ENCODE data around the gene POLR1E.
A peak's percentile ranks its signal among the peaks of the same experiment; 100 is the strongest.
"Not testable (repeated sequence)": the region's sequence is repeated elsewhere in the genome, so short reads cannot be mapped to it uniquely, and the experiment has no call there.

POLR1E gene

DNA sequence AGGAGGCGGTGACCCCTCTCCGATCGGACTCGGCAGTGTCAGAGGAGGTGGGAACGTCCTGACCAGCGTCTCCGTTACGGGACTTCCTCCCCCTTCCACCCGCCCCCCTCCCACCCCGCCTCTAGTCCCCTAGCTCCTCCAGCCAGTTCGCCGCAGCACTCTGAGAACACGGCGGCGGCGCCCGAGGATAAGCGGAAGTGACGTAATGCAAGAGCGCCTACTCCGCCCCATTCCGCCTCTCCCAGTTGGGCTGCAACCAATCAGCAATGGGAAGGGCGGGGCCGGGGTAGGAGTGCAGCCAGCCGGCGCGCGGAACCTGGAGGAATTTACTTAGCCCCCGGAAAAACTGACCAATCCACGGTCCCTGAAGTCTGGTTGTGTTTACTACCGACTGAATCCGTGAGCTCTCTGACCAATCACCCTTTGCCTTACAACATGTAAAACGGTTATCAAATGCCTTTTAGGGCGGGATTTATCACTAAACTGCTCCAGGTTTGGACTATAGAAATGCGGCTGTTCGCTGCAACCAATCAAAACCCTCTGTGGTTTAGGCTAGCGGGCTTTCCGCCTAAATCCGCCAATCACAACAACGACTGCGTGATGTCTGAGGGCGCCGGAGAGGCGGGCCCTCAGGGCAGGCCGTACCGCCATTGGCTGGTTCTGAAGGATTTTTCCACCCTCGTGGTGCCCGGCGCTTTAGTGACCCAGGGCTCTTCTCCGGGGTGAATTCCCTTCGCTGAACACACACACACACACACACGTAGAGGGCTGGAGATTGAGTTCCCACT, 20.3 kb upstream of the POLR1E start, which contains the start of gene ZBTB5:
Gene ZBTB5 (minus strand): TSS at position 202 of the 788 bp plus-strand sequence. CDS start 22,899 bp downstream, outside the sequence.
- peak; percentile 100 for DNase-seq

DNA sequence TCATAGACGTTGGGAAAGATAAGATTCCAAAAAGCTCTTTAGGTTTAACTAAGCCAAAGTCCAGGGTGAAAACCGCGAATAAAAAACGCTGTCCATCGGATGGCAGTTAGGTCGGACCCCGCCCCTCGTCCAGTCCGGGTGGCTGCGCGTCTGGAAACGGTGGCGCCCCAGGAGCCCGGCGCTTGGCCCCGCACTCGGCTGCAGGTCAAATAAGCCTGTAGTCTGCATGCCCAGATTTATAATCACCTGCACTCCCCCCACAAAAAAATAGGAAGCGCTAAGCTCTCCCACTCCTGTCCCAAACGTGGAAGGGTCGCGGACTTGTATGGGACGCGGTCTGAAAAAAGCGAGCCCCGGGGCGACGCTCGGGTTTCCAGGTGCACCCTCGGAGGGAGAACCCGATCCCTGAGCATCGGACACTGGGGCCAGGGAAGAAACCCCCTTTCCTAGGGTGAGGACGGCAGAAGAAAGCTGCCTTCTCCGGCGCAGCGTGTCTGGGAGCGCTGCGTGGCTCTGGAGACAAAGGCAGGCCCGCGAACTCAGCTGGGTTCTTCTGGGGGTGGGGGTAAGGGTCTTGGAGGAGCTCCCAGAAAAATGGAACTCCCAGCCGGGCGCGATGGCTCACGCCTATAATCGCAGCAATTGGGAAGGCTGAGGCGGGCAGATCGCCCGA, 19.6 kb upstream of the POLR1E start:
- peak; percentile 84 for DNase-seq

DNA sequence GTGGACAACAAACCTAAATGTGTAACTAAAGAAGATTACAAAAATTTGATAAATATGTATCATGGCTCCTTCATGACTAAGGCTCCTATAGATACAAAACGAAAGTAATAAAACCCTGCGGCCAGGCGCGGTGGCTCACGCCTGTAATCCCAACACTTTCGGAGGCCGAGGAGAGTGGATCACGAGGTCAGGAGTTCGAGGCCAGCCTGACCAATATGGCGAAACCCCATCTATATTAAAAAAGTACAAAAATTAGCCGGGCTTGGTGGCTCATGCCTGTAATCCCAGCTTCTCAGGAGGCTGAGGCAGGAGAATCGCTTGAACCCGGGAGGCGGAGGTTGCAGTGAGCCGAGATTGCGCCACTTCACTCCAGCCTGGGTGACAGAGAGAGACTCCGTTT, 18.2 kb upstream of the POLR1E start:
- DNase-seq, result not testable (repeated sequence)

DNA sequence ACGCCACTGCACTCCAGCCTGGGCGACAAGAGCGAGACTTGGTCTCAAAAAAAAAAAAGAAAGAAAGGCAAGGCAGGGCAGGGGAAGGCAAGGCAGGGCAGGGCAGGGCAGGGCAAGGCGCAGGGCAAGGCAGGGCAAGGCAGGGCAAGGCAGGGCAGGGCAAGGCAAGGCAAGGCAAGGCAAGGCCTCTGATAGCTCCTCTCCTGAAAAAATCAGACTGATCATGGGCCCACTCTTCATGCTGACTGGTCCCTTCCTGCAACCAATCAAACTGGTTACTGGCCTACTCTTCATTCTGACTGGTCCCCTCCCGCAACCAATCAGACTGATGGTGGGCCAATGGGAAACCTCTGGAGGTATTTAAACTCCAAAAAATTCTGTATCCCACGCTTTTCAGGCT, 17.1 kb upstream of the POLR1E start:
- DNase-seq, result no peak

DNA sequence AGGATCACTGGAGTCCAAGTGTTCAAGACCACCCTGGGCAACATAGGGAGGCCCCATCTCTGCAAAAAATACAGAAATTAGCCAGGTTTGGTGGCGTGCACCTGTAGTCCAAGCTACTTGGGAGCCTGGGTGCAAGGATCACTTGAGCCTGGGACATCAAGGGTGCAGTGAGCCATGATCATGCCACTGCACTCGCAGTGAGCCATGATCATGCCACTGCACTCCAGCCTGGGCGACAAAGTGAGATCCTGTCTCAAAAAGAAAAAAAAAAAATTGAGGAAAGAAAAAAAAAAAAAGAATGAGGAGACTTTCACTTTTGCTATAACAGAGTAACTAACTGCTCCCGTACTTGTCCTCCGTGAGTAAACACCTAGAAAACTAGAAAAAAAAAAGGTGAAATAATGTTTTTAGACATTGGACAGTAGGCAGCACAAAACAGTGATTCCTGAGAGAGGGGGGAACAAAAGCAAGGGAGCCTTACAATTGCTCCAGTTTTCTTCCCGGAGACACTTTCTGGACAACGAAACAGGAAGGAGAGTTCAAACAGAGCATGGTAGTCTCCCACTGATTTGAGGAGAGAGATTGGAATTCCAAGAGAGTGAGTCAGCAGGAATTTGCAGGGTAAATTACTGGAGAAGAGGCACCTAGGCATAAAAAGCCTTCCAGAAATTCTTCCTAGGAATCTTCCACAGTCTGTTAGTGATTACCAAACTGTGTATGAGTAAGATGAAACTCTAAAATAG, 13.6 kb upstream of the POLR1E start:
- peak; percentile 99 for DNase-seq

DNA sequence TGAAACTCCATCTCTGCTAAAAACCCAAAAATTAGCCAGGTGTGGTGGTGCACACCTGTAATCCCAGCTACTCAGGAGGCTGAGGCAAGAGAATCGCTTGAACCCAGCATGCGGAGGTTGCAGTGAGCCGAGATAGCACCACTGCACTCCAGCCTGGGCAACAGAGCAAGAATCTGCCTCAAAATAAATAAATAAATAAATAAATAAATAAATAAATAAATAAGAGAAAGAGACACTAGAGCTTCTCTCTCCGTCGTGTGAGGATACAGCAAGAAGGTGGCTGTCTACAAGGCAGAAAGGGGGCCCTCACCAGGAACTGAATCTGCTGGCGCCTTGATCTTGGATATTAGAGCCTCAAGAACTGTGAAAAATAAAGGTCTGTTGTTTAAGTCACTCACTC, 11.8 kb upstream of the POLR1E start:
- not testable (repeated sequence) for DNase-seq

DNA sequence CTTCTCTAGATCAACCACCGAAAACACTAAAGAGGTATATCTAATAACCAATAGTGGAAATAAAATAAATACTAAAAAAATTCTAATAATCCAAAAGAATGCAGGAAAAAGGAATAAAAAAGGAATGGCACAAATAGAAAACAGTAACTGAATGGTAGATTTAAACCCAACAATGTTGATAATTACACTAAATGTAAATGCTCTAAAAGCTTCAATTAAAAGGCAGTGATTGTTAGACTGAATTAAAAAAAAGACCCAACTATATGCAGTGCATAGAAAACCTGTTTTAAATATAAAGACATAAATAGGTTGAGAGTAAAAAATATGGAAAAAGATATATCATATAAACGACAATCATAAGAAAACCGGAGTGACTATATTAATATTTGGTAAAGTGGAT, 11.3 kb upstream of the POLR1E start:
- no peak for DNase-seq

DNA sequence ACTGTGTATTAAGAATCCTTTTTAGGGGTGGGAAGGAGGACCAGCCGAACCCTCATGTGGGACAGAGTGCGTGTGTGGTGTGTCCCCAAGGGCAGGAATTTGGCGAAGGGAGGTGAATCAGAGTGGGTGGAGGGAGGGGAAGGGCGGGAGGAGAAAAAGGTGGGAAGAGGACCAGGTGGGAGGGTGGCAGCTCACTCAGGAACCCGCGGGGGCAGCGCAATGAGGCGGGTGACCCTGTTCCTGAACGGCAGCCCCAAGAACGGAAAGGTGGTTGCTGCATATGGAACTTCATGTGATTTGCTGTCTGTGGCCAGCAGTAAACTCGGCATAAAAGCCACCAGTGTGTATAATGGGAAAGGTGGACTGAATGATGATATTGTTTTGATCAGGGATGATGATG, 8.8 kb upstream of the POLR1E start:
- no peak for DNase-seq

DNA sequence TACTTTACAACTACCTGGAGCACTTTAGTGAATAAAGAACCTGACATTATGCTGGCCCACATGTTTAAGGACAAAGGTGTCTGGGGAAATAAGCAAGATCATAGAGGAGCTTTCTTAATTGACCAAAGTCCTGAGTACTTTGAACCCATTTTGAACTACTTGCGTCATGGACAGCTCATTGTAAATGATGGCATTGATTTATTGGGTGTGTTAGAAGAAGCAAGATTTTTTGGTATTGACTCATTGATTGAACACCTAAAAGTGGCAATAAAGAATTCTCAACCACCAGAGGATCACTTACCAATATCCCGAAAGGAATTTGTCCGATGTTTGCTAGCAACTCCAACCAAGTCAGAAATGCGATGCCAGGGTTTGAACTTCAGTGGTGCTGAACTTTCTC, 8.3 kb upstream of the POLR1E start:
- DNase-seq, result not testable (repeated sequence)

DNA sequence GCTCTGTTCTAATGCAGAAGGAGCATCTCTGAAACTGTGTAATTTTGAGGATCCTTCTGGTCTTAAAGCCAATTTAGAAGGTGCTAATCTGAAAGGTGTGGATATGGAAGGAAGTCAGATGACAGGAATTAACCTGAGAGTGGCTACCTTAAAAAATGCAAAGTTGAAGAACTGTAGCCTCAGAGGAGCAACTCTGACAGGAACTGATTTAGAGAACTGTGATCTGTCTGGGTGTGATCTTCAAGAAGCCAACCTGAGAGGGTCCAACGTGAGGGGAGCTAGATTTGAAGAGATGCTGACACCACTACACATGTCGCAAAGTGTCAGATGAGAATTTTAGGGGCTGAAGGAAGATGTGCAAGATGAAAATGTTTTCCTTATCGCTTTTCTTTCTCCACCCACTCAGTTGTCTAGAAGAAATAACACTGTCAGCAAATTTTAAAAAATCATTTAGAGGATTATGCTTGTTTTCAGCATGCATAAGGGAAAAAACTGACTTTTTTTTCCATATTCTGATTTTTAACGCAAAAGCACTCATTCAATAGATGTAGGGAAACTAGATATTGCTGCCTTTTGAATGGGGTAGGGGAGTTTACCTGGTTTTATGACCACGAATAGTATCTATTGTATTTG, 7.6 kb upstream of the POLR1E start:
- not testable (repeated sequence) for DNase-seq

DNA sequence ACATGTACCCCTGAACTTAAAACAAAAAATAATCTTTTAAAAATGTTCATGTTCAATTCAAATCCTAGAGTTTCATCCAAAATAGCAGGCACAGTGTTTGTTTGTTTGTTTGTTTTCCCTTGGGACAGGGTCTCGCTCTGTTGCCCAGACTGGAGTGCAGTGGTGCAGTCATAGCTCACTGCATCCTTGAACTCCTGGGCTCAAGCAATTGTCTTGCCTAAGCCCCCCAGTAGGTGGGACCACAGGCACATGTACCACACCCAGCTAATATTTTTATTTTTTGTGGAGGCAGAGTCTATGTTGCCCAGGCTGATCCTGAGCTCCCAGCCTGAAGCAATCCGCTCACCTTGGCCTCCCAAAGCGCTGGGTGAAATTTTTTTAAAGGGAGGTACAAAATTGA, 5.0 kb upstream of the POLR1E start:
- no peak for DNase-seq

DNA sequence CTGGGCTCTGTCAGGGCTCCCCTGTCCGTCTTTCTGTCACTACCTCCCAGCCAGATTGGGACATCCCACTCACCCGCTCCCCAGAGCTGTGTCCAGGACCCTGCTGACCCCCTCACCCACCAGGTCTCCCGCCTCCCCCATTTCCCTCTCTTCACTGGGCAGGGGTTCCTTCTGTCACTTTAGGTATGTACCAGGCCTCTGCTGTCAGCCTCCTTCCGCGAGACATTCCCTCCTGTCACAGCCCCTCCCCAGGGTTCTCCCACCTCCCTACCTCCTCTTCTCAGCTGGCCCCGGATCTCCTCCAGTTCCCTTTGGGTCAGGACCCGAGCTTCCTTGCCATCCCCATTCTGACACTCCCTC, 488 bp downstream of the POLR1E start:
- no peak for DNase-seq

DNA sequence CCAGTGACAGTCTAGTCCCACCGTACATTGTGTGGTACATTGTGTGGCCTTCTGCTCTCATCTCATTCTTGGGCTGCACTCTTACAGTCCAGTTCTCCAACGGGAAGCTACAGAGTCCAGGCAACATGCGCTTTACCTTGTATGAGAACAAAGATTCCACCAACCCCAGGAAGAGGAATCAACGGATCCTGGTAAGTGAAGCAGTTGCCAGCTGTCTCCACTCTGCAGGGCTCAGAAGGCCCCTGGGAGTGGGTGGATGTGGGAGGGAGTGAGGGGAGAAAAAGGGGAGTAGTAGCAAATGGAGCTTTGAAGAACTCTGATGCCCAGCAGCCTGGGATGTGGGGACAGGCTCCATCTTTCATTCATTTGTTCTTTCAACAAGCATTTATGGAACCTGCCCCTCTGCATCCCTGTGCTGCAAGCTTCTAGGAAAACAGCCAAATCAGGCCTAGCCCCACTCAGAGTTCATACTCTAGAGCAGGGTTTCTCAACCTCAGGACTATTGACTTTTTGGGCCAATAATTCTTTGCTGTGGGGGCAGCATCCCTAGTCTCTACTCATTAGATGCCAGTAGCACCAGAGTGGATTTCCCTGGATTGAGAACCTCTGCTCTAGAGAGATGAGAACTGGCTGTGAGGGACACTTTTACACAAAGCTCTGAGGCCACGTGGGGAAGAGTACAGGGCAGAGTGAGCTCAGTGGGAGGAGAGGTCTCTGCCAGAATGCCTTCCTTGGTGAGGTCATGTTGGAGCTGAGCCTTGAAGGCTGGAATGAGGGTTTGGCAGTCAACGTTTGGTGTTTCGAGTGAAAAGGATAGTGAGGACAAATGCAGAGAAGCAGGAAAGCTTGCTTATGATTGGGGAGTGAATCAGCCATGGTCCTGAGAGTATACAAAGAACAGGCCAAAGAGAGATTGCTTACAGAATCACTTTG, 1.1 kb downstream of the POLR1E start:
- DNase-seq, result peak; percentile 82

DNA sequence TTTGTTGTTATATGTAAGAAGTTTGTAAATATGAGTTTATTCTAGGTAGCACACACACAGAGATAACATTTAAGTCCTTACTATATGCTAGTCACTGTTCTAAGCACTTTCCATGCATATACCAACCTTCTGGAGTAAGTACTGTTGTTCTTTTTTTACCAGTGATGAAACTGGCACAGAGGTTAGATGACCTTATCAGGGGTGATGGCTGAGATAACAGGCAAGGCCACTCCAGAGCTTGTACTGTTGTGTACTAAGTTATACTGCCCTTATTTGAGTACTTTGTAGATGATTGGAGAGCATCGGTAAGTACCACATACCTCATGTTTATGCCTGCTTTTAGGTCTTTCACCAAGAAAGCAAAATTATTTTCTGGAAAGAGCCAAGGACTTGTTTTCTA, 6.2 kb downstream of the POLR1E start:
- no peak for DNase-seq

DNA sequence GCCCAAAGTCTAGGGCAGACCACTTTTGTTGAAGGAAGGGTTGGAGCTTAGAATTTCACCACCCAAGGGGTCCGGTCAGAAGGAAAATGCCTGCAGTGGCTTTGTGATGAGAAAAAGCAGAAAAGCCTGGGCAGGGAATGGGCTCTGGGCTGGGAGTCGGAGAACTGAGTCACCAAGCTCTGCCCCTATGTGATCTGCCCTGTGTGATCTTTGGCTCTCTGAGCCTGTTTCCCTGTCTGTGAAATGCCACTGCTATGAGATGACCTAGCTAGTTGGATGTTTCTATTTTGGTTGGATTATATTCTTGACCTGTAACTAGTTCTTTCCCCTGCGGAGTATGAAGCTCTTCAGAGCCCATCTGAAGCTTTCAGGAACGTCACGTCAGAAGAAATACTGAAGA, 9.8 kb downstream of the POLR1E start:
- no peak for DNase-seq

DNA sequence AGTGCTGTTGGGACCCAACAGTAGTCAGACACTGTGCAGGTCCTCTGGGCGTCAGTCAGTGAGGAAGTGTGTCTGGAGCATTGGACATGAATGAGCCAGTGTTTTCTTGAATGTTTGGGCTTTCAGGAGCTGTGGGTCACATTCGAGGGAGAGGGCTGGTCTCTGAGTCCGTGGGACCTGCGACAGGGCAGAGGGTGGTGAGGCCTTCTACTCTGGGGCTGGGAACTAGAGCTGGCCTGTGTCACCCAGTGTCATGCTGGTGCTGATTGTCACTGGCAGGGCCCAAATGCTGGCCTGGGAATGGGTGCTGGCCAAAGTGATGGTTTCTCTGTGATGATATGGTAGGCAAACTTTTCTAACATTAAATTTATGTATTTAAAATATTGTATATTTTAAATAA, 10.3 kb downstream of the POLR1E start:
- no peak for DNase-seq

DNA sequence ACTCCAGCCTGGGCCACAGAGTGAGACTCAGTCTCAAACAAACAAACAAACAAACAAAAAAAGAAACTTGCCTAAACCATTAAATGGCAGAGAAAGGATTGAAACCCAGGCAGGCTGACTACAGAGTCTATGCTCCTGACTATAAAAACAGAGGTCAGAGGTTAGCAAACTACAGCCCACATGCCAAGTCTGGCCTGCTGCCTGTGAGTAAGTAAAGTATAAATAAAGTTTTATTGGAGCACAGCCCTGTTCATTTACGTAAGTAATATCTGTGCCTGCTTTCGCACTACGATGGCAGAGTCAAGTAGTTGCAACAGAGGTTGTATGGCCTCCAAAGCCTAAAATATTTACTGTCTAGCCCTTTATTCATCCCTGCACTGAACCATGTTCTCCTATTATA, 11.6 kb downstream of the POLR1E start:
- DNase-seq, result no peak

DNA sequence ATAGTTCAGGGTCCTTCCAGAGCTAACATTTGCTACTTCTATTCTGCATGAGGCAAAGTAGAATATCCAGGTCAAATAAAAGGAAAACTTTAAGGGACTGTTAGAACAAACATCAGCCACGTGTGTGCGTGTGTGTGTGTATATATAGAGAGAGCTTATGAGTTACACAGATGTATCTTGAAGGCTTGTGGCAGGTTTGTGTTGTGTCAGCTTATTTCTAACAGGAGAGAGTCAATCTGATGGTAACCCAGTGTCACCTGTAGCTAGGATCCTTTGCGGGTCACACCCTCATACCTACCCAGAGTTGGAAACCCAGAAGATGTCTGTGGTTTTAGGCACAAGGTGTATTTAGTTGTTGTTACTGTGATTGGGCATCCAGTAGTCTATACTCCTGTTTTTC, 12.7 kb downstream of the POLR1E start:
- DNase-seq, result no peak

DNA sequence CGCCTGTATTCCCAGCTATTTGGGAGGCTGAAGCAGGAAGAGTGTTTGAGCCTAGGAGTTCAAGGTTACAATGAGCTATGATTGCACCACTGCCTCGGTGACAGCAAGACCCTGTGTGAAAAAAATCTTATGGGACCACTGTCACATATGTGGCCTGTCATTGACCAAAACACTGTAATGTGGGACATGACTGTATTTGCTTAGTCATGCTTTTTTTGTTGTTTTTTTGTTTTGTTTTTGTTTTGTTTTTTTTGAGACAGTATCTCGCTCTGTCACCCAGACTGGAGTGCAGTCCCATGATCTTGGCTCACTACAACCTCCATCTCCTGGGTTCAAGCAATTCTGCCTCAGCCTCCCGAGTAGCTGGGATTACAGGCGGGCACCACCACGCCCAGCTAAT, 13.5 kb downstream of the POLR1E start:
- DNase-seq, result no peak

DNA sequence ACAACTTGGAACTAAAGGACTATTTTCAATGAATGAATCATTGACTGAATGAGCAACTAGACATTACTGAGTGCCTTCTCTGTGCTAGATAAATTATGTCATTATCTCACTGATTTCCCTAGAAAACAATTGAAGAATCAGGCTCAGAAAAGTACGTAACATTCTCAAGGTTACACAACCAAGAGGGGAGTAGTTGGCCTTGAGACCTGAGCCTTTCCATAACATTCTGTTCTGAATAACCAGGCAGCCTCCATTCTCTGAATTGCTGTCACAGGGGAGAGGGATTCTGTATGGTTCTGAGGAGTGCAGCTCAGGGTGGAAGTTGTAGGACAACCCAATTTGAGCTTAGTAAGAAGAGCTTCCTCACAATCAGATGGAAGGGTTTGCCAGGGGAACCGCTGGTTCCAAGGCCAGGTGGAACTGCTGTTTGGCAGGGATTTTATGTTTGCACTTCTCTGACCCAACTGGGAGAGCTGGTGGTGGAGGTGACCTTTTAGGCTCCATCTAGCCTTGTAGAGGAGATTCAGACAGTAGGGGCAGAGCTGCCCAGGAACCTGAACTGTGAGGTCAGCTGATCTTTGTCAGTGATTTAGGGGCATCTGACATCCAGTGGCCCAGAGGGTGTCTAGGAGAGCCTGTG, 16.3 kb downstream of the POLR1E start:
- DNase-seq, result no peak

DNA sequence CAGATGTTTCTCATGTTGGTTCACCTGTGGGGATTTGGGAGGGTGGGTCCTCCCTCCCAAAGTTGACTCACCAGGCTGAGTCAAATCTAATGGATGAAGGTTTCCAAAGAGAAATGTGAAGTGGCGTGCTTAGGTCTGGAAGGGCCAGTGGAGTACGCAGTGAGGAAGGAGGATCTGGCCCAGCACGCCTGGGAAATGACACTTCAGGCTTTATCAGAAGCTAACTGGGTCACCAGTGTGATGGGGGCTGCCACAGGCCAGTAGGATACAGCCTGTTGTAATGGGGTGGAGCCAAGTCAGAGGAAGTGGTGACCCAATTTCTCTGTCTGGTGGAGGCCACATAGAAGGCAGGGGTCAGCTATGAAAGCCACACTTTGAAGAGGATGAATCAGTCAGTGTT, 18.0 kb downstream of the POLR1E start:
- DNase-seq, result no peak

All from fibroblast of skin of back (primary cell).